ENCODE data around the gene DCTPP1. TPM values are rescaled to one million over a fixed set of nuclear protein-coding genes. Genes with fewer than 3 reads are reported as not detected.

The DCTPP1 gene
- total RNA-seq, 1 experiment from 2014 or later: 120 TPM

DNA sequence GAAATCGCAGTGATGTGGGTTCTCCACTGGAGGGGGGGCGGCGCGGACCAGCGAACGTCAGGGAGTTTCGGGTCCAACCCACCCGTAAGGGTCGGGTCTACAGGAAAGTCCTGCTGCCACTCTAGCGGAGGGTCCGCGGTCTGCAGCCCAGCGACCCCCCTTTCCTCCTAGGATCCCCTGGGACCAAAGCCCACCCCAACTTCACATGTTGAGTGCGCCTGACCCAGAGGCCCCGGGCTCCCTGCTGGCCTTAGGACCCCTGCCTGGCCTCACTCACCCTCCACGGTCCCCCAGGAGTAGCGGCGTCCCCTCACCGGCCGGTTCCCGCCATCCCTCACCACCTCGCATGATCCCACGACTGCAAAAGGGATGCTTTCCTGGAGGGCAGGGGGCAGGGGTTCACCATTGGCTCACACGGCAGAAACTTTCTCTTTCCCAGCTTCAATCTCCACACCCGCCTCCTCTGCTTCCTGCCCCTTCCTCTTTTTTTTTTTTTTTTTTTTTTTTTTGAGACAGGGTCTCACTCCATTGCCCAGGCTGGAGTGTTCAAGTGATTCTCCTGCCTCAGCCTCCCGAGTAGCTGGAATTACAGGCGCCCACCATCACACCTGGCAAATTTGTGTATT is 50.6 kb downstream of the DCTPP1 start:
- peaks cover 44% of the 10 kb centered on the region for H3K36me3 Mint-ChIP-seq (ENCODE audit: insufficient read depth, unreplicated experiment)
- no peak for DNase-seq
- H3K27ac Mint-ChIP-seq (ENCODE audit: unreplicated experiment): peak overlapping the region; percentile 87
- intact Hi-C loops (cut with micrococcal nuclease; ENCODE audit: unreplicated experiment): no loop called here
- CTCF ChIA-PET: no interaction called here
- H3K9me3 Mint-ChIP-seq (ENCODE audit: low read depth, unreplicated experiment): no peaks in the 10 kb centered on the region
- H3K4me3 Mint-ChIP-seq (ENCODE audit: low read depth, unreplicated experiment): peak overlapping the region; percentile 99
- TF ChIP-seq, protein P1, sequence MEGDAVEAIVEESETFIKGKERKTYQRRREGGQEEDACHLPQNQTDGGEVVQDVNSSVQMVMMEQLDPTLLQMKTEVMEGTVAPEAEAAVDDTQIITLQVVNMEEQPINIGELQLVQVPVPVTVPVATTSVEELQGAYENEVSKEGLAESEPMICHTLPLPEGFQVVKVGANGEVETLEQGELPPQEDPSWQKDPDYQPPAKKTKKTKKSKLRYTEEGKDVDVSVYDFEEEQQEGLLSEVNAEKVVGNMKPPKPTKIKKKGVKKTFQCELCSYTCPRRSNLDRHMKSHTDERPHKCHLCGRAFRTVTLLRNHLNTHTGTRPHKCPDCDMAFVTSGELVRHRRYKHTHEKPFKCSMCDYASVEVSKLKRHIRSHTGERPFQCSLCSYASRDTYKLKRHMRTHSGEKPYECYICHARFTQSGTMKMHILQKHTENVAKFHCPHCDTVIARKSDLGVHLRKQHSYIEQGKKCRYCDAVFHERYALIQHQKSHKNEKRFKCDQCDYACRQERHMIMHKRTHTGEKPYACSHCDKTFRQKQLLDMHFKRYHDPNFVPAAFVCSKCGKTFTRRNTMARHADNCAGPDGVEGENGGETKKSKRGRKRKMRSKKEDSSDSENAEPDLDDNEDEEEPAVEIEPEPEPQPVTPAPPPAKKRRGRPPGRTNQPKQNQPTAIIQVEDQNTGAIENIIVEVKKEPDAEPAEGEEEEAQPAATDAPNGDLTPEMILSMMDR (IDR thresholded peaks at IDR 0.05; ENCODE audit: unreplicated experiment): no peak
- BruUV-seq (replicated peaks): no TSS peak
- no peaks in the 10 kb centered on the region for H3K27me3 Mint-ChIP-seq (ENCODE audit: unreplicated experiment)
- peaks cover 24% of the 10 kb centered on the region for H3K4me1 Mint-ChIP-seq (ENCODE audit: low read depth, unreplicated experiment)

DNA sequence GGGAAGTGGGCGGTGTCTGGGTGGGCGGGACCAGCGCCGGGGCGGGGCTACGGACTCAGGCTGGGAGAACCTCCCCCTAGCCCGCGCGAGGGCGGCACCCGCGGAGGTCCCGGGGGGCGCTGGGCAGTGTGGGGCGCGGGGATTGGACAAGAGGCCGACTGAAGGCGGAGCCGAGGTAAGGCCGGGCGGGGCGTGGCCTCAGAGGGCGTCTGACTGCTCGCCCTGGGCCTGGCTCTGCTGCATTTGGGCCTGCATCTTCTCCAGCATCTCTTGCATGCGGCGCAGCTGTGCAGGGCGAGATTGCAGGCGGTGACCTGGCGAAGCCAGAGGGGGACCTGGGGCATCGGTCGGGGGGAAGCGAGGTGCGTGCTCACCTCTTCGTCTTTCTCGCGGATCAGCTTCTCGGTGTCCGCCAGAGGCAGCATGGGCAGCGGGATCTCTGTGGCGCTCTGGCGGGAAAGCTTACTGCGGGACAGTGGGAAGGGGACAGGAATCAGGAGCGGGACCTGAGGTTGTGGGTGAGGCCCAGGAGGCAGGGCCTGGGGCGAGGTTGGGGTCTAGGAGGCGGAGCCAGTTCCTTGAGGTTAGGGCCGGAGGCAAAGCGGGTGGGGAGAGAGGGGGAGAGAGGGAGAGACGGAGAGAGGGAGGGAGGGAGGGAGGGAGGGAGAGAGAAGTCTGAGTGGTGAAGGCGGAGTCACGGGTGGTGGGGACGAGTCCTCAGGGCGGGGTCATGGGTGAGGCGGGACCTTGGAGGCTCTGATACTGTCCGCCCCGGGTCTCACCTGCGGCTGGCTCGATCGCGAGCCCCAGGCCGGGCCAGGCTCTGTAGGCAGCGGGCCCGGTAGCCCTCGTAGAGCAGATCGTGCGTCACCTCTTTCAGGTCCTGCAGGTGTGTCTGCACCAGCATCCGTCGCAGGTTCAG is 51.3 kb downstream of the DCTPP1 start:
- Mint-ChIP-seq H3K27me3 (ENCODE audit: unreplicated experiment) (no peaks in the 10 kb centered on the region), H3K4me1 (ENCODE audit: low read depth, unreplicated experiment) (peaks cover 24% of the 10 kb centered on the region), H3K9me3 (ENCODE audit: low read depth, unreplicated experiment) (no peaks in the 10 kb centered on the region), H3K36me3 (ENCODE audit: insufficient read depth, unreplicated experiment) (peaks cover 44% of the 10 kb centered on the region), H3K27ac (ENCODE audit: unreplicated experiment) (peak overlapping the region; percentile 87), H3K4me3 (ENCODE audit: low read depth, unreplicated experiment) (peak overlapping the region; percentile 99)
- BruUV-seq (replicated peaks): no TSS peak
- CTCF ChIA-PET: interaction anchor here (0.9 to 1.2 kb wide), 4 partner anchors 8 to 256 kb away, joined by 3 to 7 read pairs (median 4); partner anchors contain the start of genes TBC1D10B and ZNF771
- intact Hi-C loops (cut with micrococcal nuclease; ENCODE audit: unreplicated experiment): no loop called here
- TF ChIP-seq, protein P1 (IDR thresholded peaks at IDR 0.05; ENCODE audit: unreplicated experiment): peak; percentile 9
- peak; percentile 99 for DNase-seq

DNA sequence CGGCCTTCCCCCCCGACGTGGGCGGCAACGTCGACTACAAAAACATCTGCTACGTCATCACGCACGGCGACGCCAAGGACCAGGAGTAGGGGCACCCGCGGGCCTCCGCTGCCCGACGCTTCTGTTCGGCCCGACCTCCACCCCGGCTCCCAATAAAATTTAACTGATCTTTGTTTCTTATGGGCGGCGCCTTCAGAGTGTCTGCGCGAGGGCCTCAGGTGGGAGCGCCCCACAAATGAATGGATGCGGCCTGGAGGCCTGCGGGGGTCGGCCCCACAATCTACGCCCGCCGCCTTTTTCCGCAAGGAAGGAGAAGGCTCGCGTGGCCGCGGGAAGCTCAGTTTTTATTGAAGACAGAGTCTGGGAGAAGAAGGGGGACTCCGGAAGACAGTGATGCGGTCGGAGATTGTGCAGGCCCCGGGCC is 52.0 kb downstream of the DCTPP1 start:
- BruUV-seq (replicated peaks): TSS peak; percentile 80
- H3K27ac Mint-ChIP-seq (ENCODE audit: unreplicated experiment): peak overlapping the region; percentile 87

More for the DNA sequence above, 52.0 kb downstream of the DCTPP1 start:
- TF ChIP-seq, protein P1 (IDR thresholded peaks at IDR 0.05; ENCODE audit: unreplicated experiment): no peak
- Mint-ChIP-seq H3K27me3 (ENCODE audit: unreplicated experiment) (no peaks in the 10 kb centered on the region), H3K4me3 (ENCODE audit: low read depth, unreplicated experiment) (peak overlapping the region; percentile 99), H3K36me3 (ENCODE audit: insufficient read depth, unreplicated experiment) (peaks cover 40% of the 10 kb centered on the region), H3K4me1 (ENCODE audit: low read depth, unreplicated experiment) (peaks cover 24% of the 10 kb centered on the region), H3K9me3 (ENCODE audit: low read depth, unreplicated experiment) (no peaks in the 10 kb centered on the region)
- CTCF ChIA-PET: interaction anchor here (0.9 to 1.2 kb wide), 4 partner anchors 8 to 256 kb away, joined by 3 to 7 read pairs (median 4); partner anchors contain the start of genes TBC1D10B and ZNF771
- peak; percentile 88 for DNase-seq
- intact Hi-C loops (cut with micrococcal nuclease; ENCODE audit: unreplicated experiment): no loop called here

All from Calu3 (cell line).